GM12865 (cell line): ENCODE results near the gene KCNH5.

ENCODE experiments used
- DNase-seq: peaks from one replicate; pipeline ENCODE4 v3.0.0; 2010; ENCODE audit warnings: low read depth
- H3K4me3 ChIP-seq: 2 replicates; pipeline ENCODE4 v1.5.1; 2011; ENCODE audit warnings: mild to moderate bottlenecking, low read depth, low read length, control low read depth
- TF ChIP-seq, protein P1 (sequence below): IDR thresholded peaks from 2 replicates; pipeline ENCODE4 v1.5.1; 2011; ENCODE audit warnings: low read length, control low read depth, low read depth, inconsistent platforms; ENCODE audit not compliant: insufficient read depth; ENCODE audit errors: missing control alignments

The KCNH5 gene, protein sequence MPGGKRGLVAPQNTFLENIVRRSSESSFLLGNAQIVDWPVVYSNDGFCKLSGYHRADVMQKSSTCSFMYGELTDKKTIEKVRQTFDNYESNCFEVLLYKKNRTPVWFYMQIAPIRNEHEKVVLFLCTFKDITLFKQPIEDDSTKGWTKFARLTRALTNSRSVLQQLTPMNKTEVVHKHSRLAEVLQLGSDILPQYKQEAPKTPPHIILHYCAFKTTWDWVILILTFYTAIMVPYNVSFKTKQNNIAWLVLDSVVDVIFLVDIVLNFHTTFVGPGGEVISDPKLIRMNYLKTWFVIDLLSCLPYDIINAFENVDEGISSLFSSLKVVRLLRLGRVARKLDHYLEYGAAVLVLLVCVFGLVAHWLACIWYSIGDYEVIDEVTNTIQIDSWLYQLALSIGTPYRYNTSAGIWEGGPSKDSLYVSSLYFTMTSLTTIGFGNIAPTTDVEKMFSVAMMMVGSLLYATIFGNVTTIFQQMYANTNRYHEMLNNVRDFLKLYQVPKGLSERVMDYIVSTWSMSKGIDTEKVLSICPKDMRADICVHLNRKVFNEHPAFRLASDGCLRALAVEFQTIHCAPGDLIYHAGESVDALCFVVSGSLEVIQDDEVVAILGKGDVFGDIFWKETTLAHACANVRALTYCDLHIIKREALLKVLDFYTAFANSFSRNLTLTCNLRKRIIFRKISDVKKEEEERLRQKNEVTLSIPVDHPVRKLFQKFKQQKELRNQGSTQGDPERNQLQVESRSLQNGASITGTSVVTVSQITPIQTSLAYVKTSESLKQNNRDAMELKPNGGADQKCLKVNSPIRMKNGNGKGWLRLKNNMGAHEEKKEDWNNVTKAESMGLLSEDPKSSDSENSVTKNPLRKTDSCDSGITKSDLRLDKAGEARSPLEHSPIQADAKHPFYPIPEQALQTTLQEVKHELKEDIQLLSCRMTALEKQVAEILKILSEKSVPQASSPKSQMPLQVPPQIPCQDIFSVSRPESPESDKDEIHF

DNA sequence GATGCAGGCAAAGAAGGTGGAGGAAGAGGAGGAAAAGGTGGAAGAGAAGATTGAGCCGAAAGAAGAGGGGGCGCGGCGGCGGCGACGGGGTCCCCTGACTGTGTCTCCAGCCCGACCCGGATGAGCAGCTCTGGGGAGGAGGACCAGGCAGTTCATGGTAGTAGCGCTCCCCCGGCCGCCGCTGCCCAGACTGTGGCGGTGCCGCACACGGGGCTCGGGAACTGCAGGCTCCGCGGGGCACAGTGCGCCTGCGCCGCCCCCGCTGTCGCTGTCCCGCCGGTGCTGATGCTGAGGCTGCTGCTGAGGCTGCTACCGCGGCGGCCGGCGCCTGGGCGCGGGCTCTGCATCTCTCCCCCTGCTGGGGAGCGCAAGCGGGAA is at the start of gene KCNH5:
KCNH5 (minus strand) TSS at position 225 of the 378 bp plus-strand sequence. CDS start 272 bp downstream, outside the sequence.
- TF ChIP-seq, protein P1, sequence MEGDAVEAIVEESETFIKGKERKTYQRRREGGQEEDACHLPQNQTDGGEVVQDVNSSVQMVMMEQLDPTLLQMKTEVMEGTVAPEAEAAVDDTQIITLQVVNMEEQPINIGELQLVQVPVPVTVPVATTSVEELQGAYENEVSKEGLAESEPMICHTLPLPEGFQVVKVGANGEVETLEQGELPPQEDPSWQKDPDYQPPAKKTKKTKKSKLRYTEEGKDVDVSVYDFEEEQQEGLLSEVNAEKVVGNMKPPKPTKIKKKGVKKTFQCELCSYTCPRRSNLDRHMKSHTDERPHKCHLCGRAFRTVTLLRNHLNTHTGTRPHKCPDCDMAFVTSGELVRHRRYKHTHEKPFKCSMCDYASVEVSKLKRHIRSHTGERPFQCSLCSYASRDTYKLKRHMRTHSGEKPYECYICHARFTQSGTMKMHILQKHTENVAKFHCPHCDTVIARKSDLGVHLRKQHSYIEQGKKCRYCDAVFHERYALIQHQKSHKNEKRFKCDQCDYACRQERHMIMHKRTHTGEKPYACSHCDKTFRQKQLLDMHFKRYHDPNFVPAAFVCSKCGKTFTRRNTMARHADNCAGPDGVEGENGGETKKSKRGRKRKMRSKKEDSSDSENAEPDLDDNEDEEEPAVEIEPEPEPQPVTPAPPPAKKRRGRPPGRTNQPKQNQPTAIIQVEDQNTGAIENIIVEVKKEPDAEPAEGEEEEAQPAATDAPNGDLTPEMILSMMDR: no peak
- DNase-seq: no peak
- no peak within 1 kb of the TSS for H3K4me3 ChIP-seq

DNA sequence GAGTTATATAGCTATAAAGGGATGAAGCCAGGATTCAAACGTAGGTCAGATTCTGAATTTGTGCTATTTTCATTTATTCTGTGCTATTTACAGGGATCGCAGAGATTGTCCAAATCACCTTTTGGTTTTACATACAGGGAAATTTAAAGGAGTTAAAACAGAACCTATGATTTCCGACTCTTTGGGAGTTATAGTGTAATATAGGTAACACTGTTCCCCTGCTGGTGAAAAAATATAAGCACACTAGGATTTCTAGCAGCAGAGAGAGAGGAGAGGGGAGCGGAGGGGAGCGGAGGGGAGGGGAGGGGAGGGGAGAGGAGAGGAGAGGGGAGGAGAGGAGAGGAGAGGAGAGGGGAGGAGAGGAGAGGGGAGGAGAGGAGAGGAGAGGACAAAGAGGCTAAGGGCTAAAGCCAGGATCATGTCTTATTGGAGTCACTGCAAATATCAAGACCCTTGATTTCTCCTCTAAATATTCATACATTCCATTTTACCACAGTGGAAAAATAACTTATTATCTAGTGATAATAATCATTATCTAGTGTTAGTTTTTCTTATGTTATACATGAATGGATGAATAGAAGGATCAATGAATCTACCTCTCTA is 46.2 kb upstream of the KCNH5 start:
- no peak overlapping the region for H3K4me3 ChIP-seq
- no peak for DNase-seq
- TF ChIP-seq, protein P1: no peak

DNA sequence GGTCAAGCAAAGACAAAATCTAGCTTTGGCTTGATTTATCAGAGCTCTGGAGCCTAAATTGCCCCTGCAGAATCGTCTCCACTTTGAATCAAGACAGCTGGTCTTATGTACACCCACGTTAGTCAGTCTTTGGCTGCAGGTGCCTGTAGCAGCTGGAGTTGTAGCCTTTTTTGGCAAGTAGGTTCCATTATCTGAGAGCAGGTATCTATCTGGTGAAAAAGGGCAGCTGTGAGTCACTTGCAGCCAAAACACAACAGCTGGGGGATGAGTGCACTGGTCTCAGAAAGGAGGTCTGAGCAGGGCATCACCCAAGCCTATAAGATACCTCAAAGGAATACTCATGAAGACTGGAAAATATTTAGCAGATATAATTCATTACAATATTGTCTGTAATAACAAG is 43.6 kb upstream of the KCNH5 start:
- TF ChIP-seq, protein P1: no peak
- no peak overlapping the region for H3K4me3 ChIP-seq
- no peak for DNase-seq

DNA sequence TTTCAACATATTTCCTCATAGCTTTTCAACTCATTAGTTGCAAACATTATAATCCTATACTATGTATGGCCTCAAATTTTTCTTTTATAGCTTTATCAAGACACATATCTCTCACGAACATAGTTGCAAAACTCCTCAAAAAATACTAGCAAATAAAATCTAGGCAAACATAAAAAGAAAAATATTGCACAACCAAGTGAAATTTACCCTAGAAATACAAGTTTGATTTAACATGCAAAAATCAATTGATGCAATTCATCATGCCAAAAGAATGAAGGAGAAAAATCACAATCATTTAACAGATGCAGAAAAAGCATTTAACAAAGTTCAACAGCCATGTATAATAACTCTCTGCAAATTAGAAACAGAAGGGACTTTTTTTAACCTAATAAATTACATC is 33.3 kb upstream of the KCNH5 start:
- no peak overlapping the region for H3K4me3 ChIP-seq
- DNase-seq: no peak
- TF ChIP-seq, protein P1: no peak

DNA sequence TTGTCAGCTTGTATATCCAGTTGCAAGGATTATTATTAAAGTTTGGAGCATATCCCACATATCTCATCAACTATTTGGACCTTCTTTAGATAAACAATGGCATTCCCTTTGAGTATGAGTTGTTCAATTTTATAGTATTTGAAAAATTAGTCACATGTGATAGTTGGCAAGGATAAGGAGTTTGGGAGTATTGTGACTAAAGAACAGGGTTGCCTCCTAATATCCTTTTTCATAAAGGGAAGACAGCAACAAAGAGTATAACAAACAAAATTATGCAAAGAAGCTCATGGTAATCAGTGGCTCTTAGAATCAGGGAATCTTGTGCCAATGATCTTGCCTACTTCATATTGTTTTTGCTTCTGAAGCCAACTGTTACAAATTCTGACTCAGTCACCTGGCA is 31.2 kb upstream of the KCNH5 start:
- DNase-seq: no peak
- H3K4me3 ChIP-seq: no peak overlapping the region
- TF ChIP-seq, protein P1: no peak

DNA sequence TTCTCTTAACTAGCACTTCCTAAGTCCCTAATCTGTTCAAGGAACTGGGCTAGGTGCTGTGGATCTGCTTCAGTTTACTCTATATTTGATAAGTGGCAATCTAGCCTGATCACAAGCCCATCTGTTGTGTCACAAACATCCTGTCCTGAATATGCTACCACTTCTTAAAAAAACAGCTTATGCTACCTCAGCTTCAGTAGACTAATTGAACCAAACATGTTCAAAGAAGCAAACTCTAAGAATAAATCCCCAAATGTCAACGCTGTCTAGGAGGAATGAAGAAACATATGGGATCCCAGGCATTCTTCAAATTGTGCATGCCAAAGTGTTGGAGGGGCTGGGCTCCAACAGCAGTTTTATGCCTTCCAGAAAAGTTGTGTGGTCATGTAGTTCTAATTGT is 10.4 kb upstream of the KCNH5 start:
- no peak for DNase-seq
- H3K4me3 ChIP-seq: no peak overlapping the region
- TF ChIP-seq, protein P1: no peak
